Peyer's patch (tissue), 4 donors: ENCODE results near the gene FAM120A.

Experiments used
- POLR2A ChIP-seq, 2 donors: fragments of 450-650 bp; IDR thresholded peaks; one replicate each; pipeline ENCODE4 v1.5.1; 2017; ENCODE audit warnings: antibody characterized with exemption in 2 of 2, mild to moderate bottlenecking in 2 of 2, moderate library complexity in 2 of 2
- TF ChIP-seq, protein P1 (sequence below), 6 experiments: fragments of 450-650 bp in 4 of 6; fragments of 200-600 bp in 2 of 6; sonication (generic) in 1 of 6; IDR thresholded peaks; one replicate each; pipeline ENCODE4 v1.5.1; 2017 to 2019; ENCODE audit warnings: antibody characterized with exemption in 6 of 6, mild to moderate bottlenecking in 3 of 6, moderate library complexity in 1 of 6

DNA sequence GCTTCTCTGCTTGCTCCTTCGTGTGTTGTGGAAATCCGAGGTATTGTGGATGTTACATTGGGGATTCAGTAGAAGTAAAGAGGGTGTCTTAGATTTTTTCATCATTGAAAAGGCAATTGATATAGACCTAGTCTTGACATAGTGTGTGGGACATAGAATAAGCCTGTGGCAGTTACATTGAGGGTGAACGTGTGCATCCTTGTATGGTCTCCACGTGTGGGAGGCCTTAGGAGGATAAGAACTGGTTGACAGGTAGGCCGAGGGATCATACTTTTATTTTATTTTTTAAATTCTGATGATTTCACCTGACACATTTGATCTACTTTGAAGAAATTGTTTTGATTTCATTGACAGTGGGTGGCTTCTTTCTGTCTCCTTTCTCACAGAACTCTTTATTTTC lies 18.9 kb downstream of the FAM120A start:
- no peak for TF ChIP-seq POLR2A (IDR thresholded peaks at IDR 0.05)
- TF ChIP-seq, protein P1, sequence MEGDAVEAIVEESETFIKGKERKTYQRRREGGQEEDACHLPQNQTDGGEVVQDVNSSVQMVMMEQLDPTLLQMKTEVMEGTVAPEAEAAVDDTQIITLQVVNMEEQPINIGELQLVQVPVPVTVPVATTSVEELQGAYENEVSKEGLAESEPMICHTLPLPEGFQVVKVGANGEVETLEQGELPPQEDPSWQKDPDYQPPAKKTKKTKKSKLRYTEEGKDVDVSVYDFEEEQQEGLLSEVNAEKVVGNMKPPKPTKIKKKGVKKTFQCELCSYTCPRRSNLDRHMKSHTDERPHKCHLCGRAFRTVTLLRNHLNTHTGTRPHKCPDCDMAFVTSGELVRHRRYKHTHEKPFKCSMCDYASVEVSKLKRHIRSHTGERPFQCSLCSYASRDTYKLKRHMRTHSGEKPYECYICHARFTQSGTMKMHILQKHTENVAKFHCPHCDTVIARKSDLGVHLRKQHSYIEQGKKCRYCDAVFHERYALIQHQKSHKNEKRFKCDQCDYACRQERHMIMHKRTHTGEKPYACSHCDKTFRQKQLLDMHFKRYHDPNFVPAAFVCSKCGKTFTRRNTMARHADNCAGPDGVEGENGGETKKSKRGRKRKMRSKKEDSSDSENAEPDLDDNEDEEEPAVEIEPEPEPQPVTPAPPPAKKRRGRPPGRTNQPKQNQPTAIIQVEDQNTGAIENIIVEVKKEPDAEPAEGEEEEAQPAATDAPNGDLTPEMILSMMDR (IDR thresholded peaks at IDR 0.05): no peak
